GM12878 (cell line): ENCODE measurements around the gene CES4A. TPM values are rescaled to one million over a fixed set of nuclear protein-coding genes. Genes with fewer than 3 reads are reported as not detected.

Source experiments
- ATAC-seq: fragments of 200-7000 bp; cut with Tn5 transposase; 3 replicates; pipeline ENCODE4 v1.9.1; 2020; ENCODE audit warnings: mild to moderate bottlenecking, moderate library complexity
- BruUV-seq: library from RNA; stranded (reverse); fragments of 400-500 nt; replicated peaks from 2 replicates; lab custom pipeline; 2021; lab: Mats Ljungman, UMichigan
- CTCF ChIA-PET: fragments of 300-600 bp; sonication (Branson Sonifier 250); formaldehyde crosslinking; extraction: SDS; loops from one replicate; lab custom pipeline; 2021; ENCODE audit warnings: inconsistent platforms; lab: Yijun Ruan, JAX
- POLR2A ChIA-PET: fragments of 350-600 bp; formaldehyde crosslinking; extraction: SDS; loops from one replicate; lab custom pipeline; 2021; ENCODE audit warnings: inconsistent platforms; lab: Charles Lee
- RAD21 ChIA-PET: fragments of 300-600 bp; sonication (Branson Sonifier 250); formaldehyde crosslinking; loops from one replicate; lab custom pipeline; 2023; ENCODE audit warnings: antibody characterized with exemption; ENCODE audit not compliant: unreplicated experiment; lab: Charles Lee
- SMC1A ChIA-PET: fragments of 300-600 bp; sonication (Branson Sonifier 250); formaldehyde crosslinking; loops from one replicate; lab custom pipeline; 2023; ENCODE audit not compliant: unreplicated experiment, uncharacterized antibody; lab: Charles Lee
- DNase-seq: peaks from one replicate; pipeline ENCODE4 v3.0.0-alpha.2; 2011; ENCODE audit warnings: low read depth, low spot score
- FAIRE-seq: peaks from 3 replicates; lab custom pipeline; 2011; peaks lifted over from hg19 to GRCh38; lab: Jason Lieb, UNC
- H2AFZ ChIP-seq: 2 replicates; pipeline ENCODE4 v1.6.0; 2011; ENCODE audit warnings: low read depth, low read length, control low read depth; ENCODE audit not compliant: control insufficient read depth
- H3K27ac ChIP-seq: 2 replicates; pipeline ENCODE4 v1.5.1; 2011; ENCODE audit warnings: control low read depth; ENCODE audit not compliant: control insufficient read depth, insufficient read depth
- H3K27me3 ChIP-seq, 2 experiments: replicated peaks in 1 of 2; 2 replicates each; pipeline versions ENCODE4 v1.6.0 to v1.6.1; 2011; ENCODE audit warnings: low read length in 1 of 2; ENCODE audit not compliant: control insufficient read depth in 2 of 2, insufficient read depth in 2 of 2
- H3K36me3 ChIP-seq, 2 experiments: 2 replicates each; pipeline ENCODE4 v1.5.1; 2011; ENCODE audit warnings: low read length in 1 of 2; ENCODE audit not compliant: control insufficient read depth in 2 of 2, insufficient read depth in 2 of 2
- H3K4me1 ChIP-seq: 2 replicates; pipeline ENCODE4 v1.6.1; 2011; ENCODE audit warnings: mild to moderate bottlenecking, low read length, moderate library complexity, mixed read lengths; ENCODE audit not compliant: control insufficient read depth, insufficient read depth
- H3K4me2 ChIP-seq: 2 replicates; pipeline ENCODE4 v1.6.0; 2011; ENCODE audit warnings: control low read depth; ENCODE audit not compliant: control insufficient read depth, insufficient read depth
- H3K4me3 ChIP-seq: fragments of 200-600 bp; sonication (generic); 2 replicates; pipeline ENCODE4 v1.5.1; 2016
- H3K79me2 ChIP-seq: 2 replicates; pipeline ENCODE4 v1.6.0; 2011; ENCODE audit warnings: low read length; ENCODE audit not compliant: control insufficient read depth, insufficient read depth
- H3K9ac ChIP-seq: 2 replicates; pipeline ENCODE4 v1.8.0; 2011; ENCODE audit warnings: low read length, control low read depth, mixed read lengths; ENCODE audit not compliant: control insufficient read depth, insufficient read depth
- H3K9me3 ChIP-seq: replicated peaks from 3 replicates; pipeline ENCODE4 v1.5.1; 2011; ENCODE audit warnings: mild to moderate bottlenecking, low read length; ENCODE audit not compliant: control insufficient read depth, insufficient read depth
- H4K20me1 ChIP-seq: 2 replicates; pipeline ENCODE4 v1.6.0; 2011; ENCODE audit not compliant: control insufficient read depth, insufficient read depth
- ASH2L ChIP-seq: fragments of 300-600, 200-600 bp; sonication (generic); IDR thresholded peaks from 2 replicates; pipeline ENCODE4 v1.6.1; 2017; ENCODE audit warnings: low read depth, mild to moderate bottlenecking, borderline replicate concordance
- EGR1 ChIP-seq, 2 experiments: IDR thresholded peaks; 1 replicate in 1 of 2; 2 replicates in 1 of 2; pipeline ENCODE4 v1.6.1; 2011 to 2012; ENCODE audit warnings: low read depth in 2 of 2, low read length in 2 of 2, borderline replicate concordance in 1 of 2, mild to moderate bottlenecking in 1 of 2, moderate library complexity in 1 of 2
- GATAD2B ChIP-seq: fragments of 450-650 bp; conservative IDR thresholded peaks from 2 replicates; pipeline ENCODE4 v1.6.1; 2017; ENCODE audit warnings: low read depth, mild to moderate bottlenecking, moderate library complexity
- NFXL1 ChIP-seq: fragments of 450-650 bp; IDR thresholded peaks from 2 replicates; pipeline ENCODE4 v1.6.1; 2017; ENCODE audit warnings: antibody characterized with exemption, mild to moderate bottlenecking, borderline replicate concordance
- PBX3 ChIP-seq: IDR thresholded peaks from 2 replicates; pipeline ENCODE4 v1.6.1; 2011; ENCODE audit warnings: mild to moderate bottlenecking, low read depth, low read length, moderate library complexity; ENCODE audit not compliant: insufficient replicate concordance
- SIN3A ChIP-seq: IDR thresholded peaks from 2 replicates; pipeline ENCODE4 v1.6.1; 2012; ENCODE audit warnings: low read depth, low read length, improper control_type of control experiment
- SIX5 ChIP-seq: IDR thresholded peaks from 2 replicates; pipeline ENCODE4 v1.6.1; 2011; ENCODE audit warnings: mild to moderate bottlenecking, low read depth, low read length, moderate library complexity; ENCODE audit not compliant: severe bottlenecking
- SKIL ChIP-seq: fragments of 450-650 bp; IDR thresholded peaks from 2 replicates; pipeline ENCODE4 v1.6.1; 2017; ENCODE audit warnings: mild to moderate bottlenecking, low read depth, inconsistent platforms; ENCODE audit not compliant: poor library complexity, severe bottlenecking
- SMAD1 ChIP-seq: fragments of 450-650 bp; IDR thresholded peaks from 2 replicates; pipeline ENCODE4 v1.6.1; 2018; ENCODE audit warnings: mild to moderate bottlenecking, low read depth; ENCODE audit not compliant: partially characterized antibody
- ZNF384 ChIP-seq: IDR thresholded peaks from 2 replicates; pipeline ENCODE4 v1.6.1; 2012; ENCODE audit warnings: low read depth, mild to moderate bottlenecking, low read length, improper control_type of control experiment, borderline replicate concordance
- ZSCAN29 ChIP-seq: fragments of 450-650 bp; IDR thresholded peaks from 2 replicates; pipeline ENCODE4 v1.6.1; 2017; ENCODE audit warnings: mild to moderate bottlenecking, moderate library complexity
- WGBS: methylation state at CpG from one replicate; pipeline ENCODE4 v1.1.6; 2016; ENCODE audit warnings: low lambda C conversion rate; ENCODE audit not compliant: insufficient replicate concordance, insufficient coverage; ENCODE audit errors: missing lambda C conversion rate; 5-methylcytosine and 5-hydroxymethylcytosine counted together
- in situ Hi-C: fragments of 300-500 bp; cut with MboI; formaldehyde crosslinking; loops from 9 replicates; pipeline ENCODE4 v1.14.3; 2018; ENCODE audit warnings: mixed read lengths
- intact Hi-C: fragments of 100-400 bp; cut with micrococcal nuclease; formaldehyde crosslinking; loops from one replicate; pipeline ENCODE4 v1.14.2; 2022; ENCODE audit not compliant: unreplicated experiment
- polyA plus RNA-seq, 11 experiments: library from polyadenylated mRNA; depleted of rRNA in 4 of 11; unstranded in 6 of 11; stranded (reverse) in 5 of 11; fragments of >200 nt; fragmentation: Nextera tagmentation in 4 of 11; fragmentation: Illumina TruSeq in 1 of 11; extraction: Ambion mirVana in 4 of 11; extraction: Trizol in 1 of 11; gene quantifications; 1 replicate in 1 of 11; 2 replicates in 10 of 11; pipeline versions ENCODE4 v1.2.1 to v1.2.3, GENCODE V29; 2011 to 2016; ENCODE audit warnings: inconsistent platforms in 2 of 11, missing spikeins in 2 of 11, low read depth in 1 of 11
- total RNA-seq, 4 experiments: library from RNA; depleted of rRNA in 3 of 4; stranded (reverse); fragments of >200 nt in 3 of 4; fragmentation: Illumina TruSeq in 1 of 4; extraction: Trizol in 1 of 4; gene quantifications; 2 replicates each; pipeline versions ENCODE4 v1.2.1 to v1.2.3, GENCODE V29; 2013 to 2021

CES4A gene
- total and polyA plus RNA-seq, 10 of the 15 experiments (the other 5 are each of a cell fraction or from before 2014, with no cell fraction given): 0.05 to 5.0 (median 2.1) TPM

- no peaks in the 10 kb centered on the region for H3K4me1 ChIP-seq
- H3K4me2 ChIP-seq: no peak overlapping the region
- H3K27ac ChIP-seq: no peak overlapping the region
- H3K9me3 ChIP-seq: no peaks in the 10 kb centered on the region
- SMC1A ChIA-PET: no interaction called here
- 50% methylated on average over 5 of the region's 5 CpGs for WGBS
- CTCF ChIA-PET: interaction anchor here (1.2 to 1.5 kb wide), 2 partner anchors 9 to 15 kb away, joined by 3 read pairs; no protein-coding TSS in a partner anchor
- intact Hi-C loops (no loop called here), in situ Hi-C loops (no loop called here)
- H4K20me1 ChIP-seq: no peaks in the 10 kb centered on the region
- FAIRE-seq (no peak), ATAC-seq (no peak), DNase-seq (no peak)
- no TSS peak for BruUV-seq
- H2AFZ ChIP-seq: no peak overlapping the region
- POLR2A ChIA-PET: no interaction called here
- H3K9ac ChIP-seq: no peak overlapping the region
- TF ChIP-seq PBX3: no peak
- no peak overlapping the region for H3K4me3 ChIP-seq
- no peaks in the 10 kb centered on the region for H3K79me2 ChIP-seq
- no peaks in the 10 kb centered on the region for H3K36me3 ChIP-seq
- no peaks in the 10 kb centered on the region; a peak in 1 of 4 replicates for H3K27me3 ChIP-seq
- RAD21 ChIA-PET: interaction anchor here (1.1 kb wide), 1 partner anchor 10 kb away, joined by 3 read pairs; no protein-coding TSS in a partner anchor
Observed at GRCh38 chr16:66968847-66969246, 19.5 kb upstream of the CES4A start.

- no peaks in the 10 kb centered on the region for H3K79me2 ChIP-seq
- intact Hi-C loops: no loop called here
- CTCF ChIA-PET: interaction anchor here (0.6 to 1.8 kb wide), 3 partner anchors 11 to 17 kb away, joined by 4 to 9 read pairs (median 4); partner anchors contain the start of gene CES3
- ATAC-seq (no peak), DNase-seq (no peak), FAIRE-seq (no peak)
- H3K27ac ChIP-seq: no peak overlapping the region
- SMC1A ChIA-PET: interaction anchor here (1.0 to 1.4 kb wide), 2 partner anchors 9 to 289 kb away, joined by 3 read pairs; partner anchors contain the start of gene CES3
- in situ Hi-C loops: loop anchor here (10.0 kb wide), 1 partner anchor 184 kb away; the partner anchor contains the start of genes B3GNT9, FBXL8 and TRADD
- BruUV-seq: no TSS peak
- RAD21 ChIA-PET: no interaction called here
- WGBS: 33% methylated on average over 10 of the region's 10 CpGs
- no peak overlapping the region for H3K9ac ChIP-seq
- H3K9me3 ChIP-seq: no peaks in the 10 kb centered on the region
- no peaks in the 10 kb centered on the region; a peak in 1 of 4 replicates for H3K27me3 ChIP-seq
- no peak overlapping the region for H3K4me3 ChIP-seq
- no peaks in the 10 kb centered on the region for H3K36me3 ChIP-seq
- POLR2A ChIA-PET: no interaction called here
- H2AFZ ChIP-seq: no peak overlapping the region
- peaks cover 3% of the 10 kb centered on the region; the same call in 1 of the 2 replicates for H3K4me1 ChIP-seq
- no peaks in the 10 kb centered on the region for H4K20me1 ChIP-seq
- H3K4me2 ChIP-seq: no peak overlapping the region
- TF ChIP-seq SMAD1: no peak
- no peak for TF ChIP-seq NFXL1
- no peak for TF ChIP-seq SIN3A
- TF ChIP-seq ZSCAN29: no peak
- TF ChIP-seq SKIL: no peak
- TF ChIP-seq ASH2L: no peak
- no peak for TF ChIP-seq ZNF384
- no peak for TF ChIP-seq GATAD2B
- TF ChIP-seq SIX5: no peak
- TF ChIP-seq EGR1 (IDR thresholded peaks at IDR 0.05; ENCODE audit: borderline replicate concordance in 1 of 2, low read depth in 2 of 2, low read length in 2 of 2): no peak
Observed at GRCh38 chr16:66970775-66971720, 17.3 kb upstream of the CES4A start.
